LNCaP clone FGC (cell line): ENCODE data around the gene BTBD2.

ENCODE experiments used
- DNase-seq: peaks from one replicate; pipeline ENCODE4 v3.0.0-alpha.2; 2011; ENCODE audit warnings: low read depth
- H3K4me3 ChIP-seq: 2 replicates; pipeline ENCODE4 v1.5.1; 2011; ENCODE audit warnings: mild to moderate bottlenecking, low read depth, low read length, control low read depth
- TF ChIP-seq, protein P1 (sequence below): IDR thresholded peaks from 2 replicates; pipeline ENCODE4 v1.5.1; 2012; ENCODE audit warnings: mild to moderate bottlenecking; ENCODE audit not compliant: control insufficient read depth, insufficient read depth; ENCODE audit errors: extremely low read depth

BTBD2 gene

DNA sequence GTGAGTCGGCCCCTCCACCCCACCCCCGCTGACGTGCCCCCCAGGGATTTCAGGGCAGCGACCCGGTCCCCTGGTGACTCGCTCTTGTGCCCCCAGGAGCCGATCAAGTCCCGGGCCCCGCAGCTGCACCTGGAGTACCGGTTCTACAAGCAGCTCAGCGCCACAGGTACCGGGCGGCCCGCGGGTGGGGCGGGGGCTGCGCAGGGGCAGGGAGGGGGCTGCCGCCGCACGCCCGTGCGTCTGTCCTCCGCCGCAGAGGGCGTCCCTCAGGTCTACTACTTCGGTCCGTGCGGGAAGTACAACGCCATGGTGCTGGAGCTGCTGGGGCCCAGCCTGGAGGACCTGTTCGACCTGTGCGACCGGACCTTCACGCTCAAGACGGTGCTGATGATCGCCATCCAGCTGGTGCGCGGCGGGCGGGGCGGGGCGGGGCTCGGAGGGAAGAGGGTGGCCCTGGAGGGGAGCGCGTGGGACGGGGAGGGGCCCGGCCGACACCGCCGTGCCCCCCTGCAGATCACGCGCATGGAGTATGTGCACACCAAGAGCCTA is 37.1 kb downstream of the BTBD2 start:
- H3K4me3 ChIP-seq = peak overlapping the region; percentile 45
- peak; percentile 87 for DNase-seq
- TF ChIP-seq, protein P1, sequence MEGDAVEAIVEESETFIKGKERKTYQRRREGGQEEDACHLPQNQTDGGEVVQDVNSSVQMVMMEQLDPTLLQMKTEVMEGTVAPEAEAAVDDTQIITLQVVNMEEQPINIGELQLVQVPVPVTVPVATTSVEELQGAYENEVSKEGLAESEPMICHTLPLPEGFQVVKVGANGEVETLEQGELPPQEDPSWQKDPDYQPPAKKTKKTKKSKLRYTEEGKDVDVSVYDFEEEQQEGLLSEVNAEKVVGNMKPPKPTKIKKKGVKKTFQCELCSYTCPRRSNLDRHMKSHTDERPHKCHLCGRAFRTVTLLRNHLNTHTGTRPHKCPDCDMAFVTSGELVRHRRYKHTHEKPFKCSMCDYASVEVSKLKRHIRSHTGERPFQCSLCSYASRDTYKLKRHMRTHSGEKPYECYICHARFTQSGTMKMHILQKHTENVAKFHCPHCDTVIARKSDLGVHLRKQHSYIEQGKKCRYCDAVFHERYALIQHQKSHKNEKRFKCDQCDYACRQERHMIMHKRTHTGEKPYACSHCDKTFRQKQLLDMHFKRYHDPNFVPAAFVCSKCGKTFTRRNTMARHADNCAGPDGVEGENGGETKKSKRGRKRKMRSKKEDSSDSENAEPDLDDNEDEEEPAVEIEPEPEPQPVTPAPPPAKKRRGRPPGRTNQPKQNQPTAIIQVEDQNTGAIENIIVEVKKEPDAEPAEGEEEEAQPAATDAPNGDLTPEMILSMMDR = peak; percentile 19; the same call in 1 of the 2 replicates

DNA sequence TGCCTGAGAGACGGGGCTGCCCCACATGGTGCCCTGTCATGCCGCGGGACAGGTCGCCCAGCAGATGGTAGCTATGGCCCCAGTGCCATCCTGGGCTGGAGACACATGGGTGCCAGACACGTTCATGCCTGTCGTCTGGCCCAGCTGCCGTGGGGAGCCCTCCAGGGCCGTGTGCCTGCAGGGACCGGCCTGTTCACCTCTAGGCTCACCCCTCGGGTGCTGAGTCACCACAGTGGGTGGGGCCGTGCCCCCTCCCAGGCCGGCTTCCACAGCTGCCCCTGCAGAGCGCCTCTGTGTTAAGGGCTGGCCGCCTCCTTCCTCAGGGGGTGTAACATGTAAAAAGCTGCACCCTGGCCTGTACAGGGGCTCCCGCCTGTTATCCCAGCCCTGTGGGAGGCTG is 38.4 kb downstream of the BTBD2 start:
- DNase-seq = no peak
- no peak overlapping the region for H3K4me3 ChIP-seq
- TF ChIP-seq, protein P1 = no peak

- DNase-seq = no peak
- H3K4me3 ChIP-seq = no peak overlapping the region
- TF ChIP-seq, protein P1 = no peak
These were observed 40.4 kb downstream of the BTBD2 start for GRCh38 chr19:1975162-1975480.

DNA sequence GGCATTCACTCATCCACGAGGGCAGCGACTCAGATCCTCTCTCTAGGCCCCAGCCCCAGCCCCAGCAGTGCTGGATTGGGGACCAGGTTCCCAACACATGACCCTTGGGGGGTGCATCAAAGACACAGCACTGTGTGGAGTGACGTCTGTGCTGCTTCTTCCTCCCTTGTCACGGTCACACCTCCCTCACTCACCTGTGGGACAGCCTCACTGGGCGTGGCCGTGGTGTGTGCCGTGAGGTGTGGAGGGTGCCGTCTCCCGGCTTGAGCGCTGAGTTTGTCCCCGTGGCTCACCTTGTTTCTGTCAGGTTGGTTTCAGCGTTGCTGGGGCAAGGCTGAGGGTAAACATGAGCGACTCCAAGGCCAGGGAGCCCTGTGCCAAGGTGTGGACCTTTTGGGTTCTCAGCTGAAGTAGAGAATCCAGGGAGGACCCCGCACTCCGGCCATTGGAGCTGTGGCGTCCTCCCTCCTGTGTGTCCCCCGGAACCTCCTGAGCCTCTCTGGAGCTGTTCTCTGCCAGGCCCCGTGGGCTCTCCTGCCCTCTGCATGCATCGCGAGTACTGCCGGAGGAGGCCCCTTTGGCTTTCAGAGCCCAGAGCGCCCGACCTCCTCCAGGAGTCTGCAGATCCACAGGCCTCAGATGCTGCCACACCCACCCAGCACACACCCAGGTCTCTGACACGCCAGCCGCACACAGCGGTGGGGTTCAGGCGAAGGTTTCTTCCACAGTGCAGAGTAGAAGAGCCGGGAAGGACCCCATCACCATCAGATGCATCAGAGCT is 40.9 kb downstream of the BTBD2 start:
- TF ChIP-seq, protein P1 = no peak
- no peak for DNase-seq
- H3K4me3 ChIP-seq = no peak overlapping the region

DNA sequence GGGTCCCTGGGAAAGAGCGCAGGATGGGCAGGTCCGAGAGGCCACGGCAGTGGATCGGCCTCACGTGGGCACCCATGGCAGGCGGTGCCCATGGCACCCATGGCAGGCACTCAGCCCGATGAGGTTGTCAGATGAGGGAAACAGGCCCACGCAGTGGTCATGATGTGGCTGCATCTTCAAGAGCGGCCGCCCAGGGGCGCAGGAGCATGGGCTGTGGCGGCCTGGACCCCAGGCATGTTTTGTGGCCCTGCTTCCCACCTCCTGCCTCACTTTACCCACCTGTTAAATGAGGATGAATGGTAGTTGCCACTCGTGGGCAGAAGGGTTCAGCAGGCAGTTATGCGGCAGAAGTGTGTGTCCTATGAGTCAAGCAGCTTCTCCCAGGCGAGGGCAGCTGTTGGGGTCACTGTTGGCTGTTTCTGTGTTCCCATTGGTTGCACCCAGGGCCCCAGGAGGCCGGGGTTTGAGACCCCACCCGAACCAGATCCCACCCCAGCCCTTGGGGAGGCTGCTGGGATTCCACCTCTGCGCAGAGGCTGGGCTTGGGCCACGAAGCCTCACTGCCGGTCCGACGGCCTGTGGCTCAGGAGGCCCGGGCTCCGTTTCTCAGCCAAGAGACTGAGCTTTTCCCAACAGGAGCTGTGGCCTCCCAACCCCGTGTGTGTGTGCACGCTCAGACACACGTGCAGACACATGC is 44.6 kb downstream of the BTBD2 start:
- no peak overlapping the region for H3K4me3 ChIP-seq
- no peak for DNase-seq
- TF ChIP-seq, protein P1 = no peak

DNA sequence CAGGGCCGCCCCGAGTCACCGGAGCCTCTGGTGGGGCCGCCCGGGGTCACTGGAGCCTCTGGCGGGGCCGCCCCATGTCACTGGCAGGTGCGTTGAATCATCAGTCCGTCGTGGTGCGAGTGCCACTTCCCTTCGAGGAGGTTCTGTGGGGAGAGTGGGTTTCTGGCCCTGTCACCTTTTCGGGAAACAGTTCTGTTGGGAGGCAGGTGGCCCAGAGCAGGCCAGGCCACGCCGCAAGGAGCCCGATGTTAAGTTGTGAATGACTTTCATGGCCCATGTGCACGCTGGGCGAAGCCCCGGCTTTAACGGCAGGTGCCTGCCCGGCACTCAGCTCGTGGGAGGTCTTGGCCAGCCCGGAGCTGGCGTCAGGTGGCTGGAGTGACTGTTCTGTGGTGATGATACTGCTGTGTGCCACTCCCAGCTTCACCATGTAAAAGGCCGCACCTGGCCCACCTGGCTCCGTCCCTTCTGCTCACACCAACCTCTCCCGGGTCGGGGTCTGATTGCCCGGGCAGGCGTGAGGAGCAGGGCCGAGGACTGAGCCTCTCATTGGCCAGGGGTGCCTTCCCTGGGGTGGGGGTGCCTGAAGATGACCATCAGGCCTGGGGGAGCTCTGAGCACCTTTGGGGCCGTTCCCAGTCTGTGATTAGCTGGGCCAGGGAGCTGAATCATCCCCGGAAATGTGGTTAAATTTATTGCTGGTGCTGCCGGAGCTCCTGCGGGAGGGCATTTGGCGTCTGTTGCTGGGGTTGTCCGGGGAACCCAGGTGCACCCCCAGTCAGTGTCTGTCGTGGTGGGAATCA is 45.3 kb downstream of the BTBD2 start:
- DNase-seq = no peak
- no peak overlapping the region for H3K4me3 ChIP-seq
- TF ChIP-seq, protein P1 = no peak
